HG03135 (cell line): ENCODE measurements around the gene TMEM156.

Experiments
- ATAC-seq: cut with Tn5 transposase; IDR thresholded peaks from one replicate; pipeline ENCODE4 v1.9.1; 2021; ENCODE audit warnings: mild to moderate bottlenecking, moderate library complexity; ENCODE audit not compliant: unreplicated experiment

TMEM156 gene, protein sequence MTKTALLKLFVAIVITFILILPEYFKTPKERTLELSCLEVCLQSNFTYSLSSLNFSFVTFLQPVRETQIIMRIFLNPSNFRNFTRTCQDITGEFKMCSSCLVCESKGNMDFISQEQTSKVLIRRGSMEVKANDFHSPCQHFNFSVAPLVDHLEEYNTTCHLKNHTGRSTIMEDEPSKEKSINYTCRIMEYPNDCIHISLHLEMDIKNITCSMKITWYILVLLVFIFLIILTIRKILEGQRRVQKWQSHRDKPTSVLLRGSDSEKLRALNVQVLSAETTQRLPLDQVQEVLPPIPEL

DNA sequence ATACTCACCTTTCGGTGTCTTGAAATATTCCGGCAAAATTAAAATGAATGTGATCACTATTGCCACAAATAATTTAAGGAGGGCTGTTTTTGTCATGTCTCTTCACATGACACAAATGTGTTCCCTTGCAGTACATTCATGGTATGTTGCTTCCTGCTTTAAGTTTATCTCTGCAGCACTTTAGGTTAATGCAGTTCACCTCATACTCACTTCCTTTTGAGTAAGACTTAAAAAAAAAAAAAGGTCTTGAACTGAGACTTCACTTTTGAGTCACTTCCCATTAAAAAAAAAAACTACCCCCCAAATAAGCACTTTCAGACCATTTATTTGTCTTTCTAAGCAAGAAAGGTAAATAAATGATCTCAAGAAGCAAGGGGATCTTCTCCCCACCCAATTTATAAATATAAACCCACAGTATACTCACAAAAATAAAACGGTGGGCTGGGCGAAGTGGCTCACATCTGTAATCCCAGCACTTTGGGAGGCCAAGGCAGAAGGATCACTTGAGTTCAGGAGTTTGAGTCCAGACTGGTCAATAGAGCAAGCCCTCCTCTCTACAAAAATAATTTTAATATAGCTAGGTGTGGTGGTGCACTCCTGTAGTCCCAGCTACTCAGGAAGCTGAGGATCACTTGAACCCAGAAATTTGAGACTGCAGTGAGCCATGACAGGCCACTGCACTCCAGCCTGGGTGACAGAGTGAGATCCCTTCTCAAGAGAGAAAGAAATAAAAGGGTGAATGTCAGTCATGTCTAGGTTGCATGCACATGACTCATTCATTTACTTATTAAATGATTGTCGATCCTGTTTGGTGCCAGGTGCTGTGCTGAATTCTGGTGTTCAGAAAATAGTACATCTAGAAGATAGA, at the start of gene TMEM156:
TMEM156 (minus strand) TSS at position 192 of the 868 bp plus-strand sequence; CDS start at position 96, 96 bp downstream.
- ATAC-seq, result peak; percentile 74

DNA sequence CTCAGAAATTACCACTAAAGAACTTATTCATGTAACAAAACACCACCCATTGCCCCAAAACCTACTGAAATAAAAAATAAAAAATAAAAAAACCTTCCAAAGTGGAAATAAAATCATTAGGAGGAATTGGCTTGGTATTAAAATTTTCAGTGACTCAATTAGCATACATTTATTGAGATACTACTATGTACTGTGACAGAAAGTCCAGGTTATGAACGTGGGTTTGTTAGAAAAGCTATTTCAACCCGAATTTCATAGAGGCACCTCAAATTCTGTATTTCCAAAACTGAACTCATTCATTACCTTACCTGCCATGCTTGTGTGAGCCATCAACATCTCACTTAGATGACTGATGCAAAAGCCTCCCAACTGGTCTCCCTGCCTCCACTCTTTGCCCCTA, 46.6 kb upstream of the TMEM156 start:
- ATAC-seq, result no peak

DNA sequence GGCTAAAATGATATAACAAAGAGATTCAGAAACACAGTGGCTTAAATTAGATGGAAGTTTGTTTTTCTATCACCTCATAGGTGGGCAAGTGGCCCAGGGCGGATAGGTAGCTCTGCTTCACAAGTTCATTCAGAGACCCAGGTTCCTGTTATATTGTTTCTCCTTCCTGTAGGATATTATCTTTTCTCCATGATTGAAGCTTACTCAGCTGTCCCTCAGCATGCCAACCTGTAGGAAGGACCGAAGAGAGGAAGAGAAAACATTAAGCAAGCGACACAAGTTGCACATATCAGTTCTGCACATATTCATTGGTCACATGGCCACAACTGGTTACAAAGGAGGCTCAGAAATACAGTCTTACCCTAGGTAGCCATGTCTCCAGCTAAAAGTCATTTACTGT, 36.7 kb upstream of the TMEM156 start:
- ATAC-seq, result no peak

DNA sequence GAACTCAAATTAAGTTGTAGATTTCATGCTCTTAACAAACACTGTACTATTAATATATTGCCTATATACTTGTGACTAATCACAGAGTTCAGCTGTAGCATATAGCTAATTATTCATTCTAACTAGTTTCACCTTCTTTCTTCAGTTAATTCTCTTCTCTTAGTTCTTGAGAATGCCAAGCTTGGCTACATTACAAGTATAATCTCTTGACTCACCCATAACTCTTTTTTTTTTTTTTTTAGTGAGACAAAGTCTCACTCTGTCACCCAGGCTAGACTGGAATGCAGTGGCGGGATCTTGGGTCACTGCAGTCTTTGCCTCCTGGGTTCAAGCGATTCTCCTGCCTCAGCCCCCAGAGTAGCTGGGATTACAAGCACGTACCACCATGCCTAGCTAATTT, 35.2 kb upstream of the TMEM156 start:
- no peak for ATAC-seq

DNA sequence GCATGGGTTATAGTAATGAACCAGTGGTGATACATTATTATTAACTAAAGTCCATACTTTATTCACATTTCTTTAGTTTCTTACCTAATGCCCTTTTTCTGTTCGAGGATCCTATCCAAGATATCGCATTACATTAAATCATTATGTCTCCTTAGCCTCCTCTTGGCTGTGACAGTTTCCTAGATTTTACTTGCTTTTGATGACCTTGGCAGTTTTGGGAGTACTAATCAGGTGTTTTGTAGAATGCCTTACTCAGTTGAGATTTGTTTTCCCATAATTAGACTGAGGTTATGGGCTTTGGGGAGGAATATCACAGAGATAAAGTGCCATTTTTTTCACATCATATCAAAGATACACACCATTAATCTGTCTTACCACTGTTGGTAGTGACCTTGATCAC, 34.8 kb upstream of the TMEM156 start:
- no peak for ATAC-seq

DNA sequence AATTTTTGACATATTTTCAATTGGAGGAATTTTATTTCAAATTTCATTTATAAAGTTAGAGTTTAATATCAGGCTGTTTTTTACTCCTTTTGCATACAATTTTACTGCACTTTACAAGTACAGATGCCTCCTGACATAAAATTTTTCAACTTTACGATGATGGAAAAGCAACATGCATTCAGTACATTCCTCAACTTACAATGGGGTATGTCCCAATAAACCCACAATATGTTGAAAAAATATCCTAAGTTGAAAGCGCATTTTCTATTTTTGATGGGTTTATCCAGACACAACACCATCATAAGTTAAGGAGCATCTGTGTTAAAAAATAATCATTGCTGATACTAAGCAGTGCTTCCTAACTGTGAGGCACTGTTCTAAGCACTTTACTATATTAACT, 34.2 kb upstream of the TMEM156 start:
- ATAC-seq, result no peak

DNA sequence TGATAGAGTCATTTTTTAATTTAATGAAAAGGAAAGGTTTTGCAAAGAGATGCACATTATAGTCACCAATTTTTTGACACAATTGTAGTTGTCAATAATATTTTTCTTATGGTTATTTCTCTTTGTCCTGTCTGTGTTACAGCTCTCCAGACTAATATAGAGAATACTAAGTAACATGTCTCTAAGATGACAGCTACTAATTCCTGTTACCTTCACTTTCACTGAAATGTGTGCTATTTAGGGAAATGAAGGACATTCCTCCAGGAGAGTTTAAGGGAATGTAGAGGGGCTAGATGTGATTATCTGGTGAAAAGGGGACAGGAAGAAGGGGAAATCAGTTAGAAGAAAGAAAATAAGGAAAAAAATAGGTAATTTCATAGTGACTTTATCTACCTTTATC, 31.2 kb upstream of the TMEM156 start:
- no peak for ATAC-seq

DNA sequence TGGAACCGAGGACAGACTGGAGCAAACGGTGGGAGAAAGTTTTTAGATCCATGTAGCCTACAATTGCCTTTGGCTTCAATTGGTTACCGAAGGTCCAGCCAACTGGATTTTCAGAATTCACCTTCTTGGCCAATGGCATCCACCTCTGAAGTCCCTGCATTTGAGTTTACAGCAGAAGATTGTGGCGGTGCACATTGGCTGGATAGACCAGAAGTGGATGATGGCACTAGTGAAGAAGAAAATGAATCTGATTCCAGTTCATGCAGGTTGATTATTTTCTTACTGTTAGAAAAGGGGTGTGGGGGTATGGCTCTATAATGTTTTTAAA, 30.5 kb upstream of the TMEM156 start:
- ATAC-seq, result no peak

DNA sequence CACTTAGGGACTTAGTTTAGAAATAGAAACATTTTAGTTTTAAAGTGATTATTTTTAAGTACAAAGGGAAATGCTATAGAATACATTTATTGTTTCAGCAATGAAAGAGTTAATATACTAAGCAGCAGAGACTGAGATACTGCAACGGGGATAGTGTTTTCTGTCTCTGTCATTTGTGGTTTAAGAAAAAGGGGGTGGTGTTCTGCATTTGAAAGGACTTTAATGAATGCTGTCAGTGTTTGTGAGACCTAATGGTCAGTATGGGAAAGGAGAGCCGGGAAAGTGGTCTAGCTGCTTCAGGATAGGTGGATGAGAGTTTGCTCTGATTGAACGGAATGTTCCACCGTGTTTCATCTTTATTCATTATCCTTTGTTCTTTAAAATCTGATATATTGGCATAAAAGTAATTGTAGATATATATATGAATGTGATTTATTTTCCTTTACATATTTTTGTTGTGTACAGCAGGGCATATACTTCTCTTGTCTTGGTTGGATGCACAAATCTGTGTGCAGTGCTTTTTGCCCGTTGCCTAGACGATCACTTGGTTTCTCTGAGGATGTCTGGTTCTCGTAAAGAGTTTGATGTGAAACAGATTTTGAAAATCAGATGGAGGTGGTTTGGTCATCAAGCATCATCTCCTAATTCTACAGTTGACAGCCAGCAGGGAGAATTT, 30.0 kb upstream of the TMEM156 start, which contains the start of gene KLHL5:
KLHL5 (plus strand) TSS at position 139 of the 676 bp plus-strand sequence; CDS start at position 560, 421 bp downstream.
- no peak for ATAC-seq

DNA sequence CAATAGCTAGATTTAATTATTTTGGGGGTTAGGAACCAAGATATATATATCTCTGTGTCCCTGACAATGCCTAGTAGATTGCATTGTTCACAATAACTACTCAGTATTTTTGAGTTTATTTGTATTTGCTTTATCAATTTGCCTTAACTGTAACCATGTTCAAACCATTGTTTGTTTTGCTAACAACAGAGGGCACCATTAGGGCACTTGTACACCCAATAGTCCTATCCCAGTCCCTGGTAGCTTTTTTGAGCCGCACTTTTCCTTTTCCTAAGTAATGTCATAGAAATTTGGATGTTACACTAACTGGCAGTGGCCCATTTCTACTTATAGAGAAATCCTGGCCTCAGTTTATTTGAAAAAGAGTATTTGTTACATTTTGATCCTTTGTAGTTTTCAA, 29.2 kb upstream of the TMEM156 start:
- ATAC-seq, result no peak

DNA sequence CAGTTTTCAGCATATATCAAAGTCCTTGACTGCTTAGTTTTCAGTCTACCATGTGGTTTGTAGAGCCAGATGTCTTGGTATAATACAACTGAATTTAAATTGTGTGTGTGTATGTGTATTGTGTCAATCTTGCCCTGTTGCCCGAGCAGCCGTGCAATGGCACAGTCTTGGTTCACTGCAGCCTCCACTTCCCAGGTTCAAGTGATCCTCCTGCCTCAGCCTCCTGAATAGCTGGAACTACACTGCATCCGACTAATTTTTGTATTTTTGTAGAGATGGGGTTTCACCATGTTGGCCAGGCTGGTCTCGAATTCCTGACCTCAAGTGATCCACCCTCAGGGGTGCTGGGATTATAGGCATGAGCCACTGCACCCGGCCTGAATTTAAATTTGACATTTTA, 23.8 kb upstream of the TMEM156 start:
- ATAC-seq, result no peak

DNA sequence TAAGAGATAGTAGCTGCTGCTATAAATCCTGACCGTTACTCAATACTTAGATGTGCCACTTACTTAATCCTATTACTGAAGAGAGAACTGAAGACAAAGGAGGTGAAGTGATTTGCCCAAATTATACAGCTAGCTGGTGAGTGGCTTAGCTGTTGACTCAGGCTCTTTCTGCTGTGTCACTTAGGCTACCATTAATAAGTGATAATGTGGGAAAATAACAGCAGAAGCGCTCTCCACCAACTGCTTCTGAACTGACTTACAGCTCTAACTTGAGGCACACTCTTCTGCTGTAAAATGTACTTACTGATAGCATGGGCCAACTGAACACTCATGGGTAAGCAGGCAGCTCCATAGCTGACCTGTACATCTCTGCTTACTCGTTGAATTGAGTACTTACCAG, 22.3 kb upstream of the TMEM156 start:
- no peak for ATAC-seq

DNA sequence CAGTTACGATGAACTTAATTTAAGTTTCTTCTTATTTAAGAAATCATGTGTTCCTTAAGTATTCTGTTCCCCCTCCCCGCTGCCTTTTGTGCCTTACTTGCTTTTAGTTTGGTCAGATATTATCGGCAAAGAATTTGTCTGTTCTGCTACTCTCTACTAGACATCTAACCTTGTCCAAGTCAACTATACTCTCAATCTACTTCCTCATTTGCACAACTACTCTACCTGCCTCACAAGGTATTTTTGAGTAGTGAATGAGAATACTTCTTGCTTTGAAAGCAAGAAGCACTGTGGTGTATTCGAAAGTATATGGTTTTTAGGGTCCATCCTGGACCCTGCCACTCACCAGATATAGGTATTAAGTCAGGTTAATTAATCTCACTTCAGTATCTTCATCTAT, 21.8 kb upstream of the TMEM156 start:
- no peak for ATAC-seq

DNA sequence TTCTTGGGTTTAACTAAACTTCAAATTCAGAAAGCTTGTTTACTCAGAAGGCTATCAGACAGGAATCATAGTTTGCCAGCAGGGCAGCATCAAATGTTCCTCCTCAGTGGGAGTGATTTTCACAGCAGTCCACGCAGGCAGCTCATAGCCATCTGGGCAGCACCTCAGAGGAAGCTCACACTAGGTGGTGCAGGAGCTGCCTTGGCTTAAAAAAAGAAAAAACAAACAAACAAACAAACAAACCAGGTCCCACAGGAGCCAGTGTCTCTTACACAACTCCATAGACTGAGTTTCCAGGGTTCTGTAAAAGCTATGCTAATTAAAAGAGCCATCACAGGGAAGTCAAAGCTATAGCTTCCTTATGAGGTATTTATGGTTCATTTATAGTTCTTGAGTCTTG, 19.3 kb upstream of the TMEM156 start:
- ATAC-seq, result no peak

DNA sequence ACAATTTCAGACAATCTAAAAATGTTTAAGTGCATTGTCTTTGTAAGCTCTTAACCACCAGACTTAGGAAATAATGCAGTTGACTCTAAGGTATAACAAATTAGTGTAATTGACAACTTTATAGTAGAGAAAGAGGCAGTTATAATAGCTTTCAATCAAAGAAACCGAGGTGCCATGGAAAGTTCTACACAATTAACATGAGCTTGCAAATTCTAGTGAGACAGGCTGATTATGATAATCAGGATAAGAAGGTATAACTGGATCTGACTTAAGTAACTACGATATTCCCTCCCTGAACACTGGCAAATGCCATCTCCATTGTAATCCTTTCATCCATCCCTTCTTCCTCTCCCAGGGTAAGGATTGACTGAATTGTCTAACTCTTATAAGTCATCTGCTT, 18.4 kb upstream of the TMEM156 start:
- no peak for ATAC-seq

DNA sequence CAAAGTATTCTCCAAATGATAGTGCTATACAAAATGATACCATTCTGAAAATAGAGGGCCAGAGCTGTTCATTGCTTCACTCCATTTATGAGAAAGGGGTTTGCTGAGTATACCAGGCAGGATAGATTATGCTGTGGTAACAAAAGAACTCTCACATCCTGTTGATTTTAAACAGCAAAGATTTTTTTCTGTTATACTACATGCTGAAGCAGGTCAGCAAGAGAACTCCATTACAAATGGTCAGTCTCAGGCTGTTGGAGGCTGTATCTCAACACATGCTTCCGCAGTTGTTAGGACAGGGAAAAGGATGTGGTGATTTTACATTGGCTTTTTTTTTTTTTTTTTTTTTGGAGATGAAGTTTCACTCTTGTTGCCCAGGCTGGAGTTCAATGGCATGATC, 16.1 kb upstream of the TMEM156 start:
- ATAC-seq, result no peak

DNA sequence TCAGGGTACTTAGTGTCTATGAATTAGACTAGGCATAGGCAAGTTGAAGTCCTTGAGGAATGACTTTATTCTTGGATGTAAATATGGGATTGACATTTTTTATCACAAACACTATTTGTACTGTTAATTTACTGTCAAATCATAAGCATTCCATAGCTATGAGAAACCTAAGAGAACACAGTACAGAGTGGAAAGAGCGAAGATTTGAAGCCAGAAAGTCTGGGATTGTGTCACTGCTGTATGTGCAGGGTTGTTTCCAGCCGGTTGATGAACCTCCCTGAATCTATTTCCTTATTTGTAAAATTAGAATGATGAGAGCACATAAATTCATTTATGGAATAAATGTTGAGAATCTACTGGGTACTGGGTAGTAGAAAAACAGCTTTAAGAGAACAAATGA, 15.5 kb upstream of the TMEM156 start:
- ATAC-seq, result no peak

DNA sequence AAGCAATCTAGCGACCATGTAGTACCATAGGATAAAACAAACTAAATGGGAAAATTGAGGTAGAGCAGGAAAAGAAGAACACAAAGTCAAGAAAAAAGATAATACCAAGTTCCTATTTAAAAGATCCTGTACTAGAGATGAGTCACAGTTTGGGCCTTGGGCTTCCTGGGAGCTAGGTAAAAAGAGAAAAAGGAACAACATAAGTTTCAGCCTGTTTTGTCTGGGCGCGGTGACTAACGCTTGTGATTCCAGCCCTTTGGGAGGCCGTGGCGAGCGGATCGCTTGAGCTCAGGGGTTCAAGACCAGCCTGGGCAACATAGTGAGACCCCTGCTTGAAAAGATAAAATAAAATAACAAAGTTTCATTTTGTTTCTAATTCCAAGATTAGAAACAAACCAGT, 14.0 kb upstream of the TMEM156 start:
- no peak for ATAC-seq

DNA sequence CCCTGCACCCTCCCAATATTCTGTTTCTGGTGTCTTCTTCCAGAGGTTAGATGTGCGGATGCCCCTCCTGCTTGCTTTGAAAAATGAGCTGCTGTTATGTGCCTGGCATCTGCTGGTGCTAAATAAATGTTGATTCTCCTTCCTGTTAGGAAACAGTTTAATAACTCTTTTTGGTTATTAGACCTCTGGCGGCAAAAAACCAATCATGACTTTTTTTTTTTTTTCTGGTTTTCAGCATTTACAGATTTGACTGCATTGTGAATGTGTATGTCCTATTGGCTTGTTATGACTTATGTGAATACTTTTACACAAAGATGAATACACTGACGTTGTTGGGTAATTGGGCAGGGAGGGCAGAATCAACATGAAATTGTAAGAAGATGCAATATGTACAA, 13.6 kb upstream of the TMEM156 start:
- no peak for ATAC-seq

DNA sequence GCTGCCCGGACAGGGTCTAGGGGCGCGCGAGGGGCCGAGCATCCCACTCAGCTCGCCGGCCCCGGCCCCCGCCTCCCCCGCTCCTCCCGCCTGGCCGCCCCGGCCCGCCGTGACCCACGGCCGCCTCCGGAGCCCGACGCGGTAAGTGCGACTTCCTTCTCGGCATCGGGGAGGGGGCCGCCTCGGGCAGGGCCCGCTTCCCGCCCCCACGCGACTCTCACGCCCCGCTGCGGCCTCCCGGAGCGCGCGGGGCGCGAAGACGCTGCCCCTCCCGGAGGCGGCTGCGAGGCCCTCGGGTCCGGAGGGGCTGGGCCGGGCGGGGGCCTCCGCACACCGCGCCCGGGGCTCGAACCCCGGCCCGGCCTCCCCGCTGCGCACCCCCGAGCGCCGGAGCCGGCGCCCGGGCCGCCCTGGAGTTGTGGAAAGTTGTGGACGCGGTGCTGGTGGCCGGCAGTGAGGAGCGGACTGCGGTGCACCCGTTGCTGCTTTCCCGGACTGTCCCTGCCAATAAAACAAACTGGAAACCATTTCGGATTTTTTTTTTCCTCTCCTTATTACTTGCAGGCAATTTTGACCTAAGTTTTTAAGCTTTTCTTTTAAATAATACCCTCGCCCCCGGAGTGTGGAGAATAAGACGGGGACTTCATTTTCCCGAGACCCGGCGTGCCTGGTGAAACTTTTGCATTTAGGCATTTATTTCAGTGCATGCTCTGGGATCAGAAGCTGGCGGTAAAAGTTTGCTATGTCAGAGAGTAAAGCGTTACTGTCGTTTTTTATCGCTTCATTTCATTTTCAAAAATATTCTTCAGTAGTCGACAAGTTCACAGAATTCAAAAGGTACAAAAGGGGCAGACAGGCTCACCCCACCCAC, 13.0 kb upstream of the TMEM156 start:
- peak; percentile 41 for ATAC-seq
